Cerebellar cortex (tissue), 1 donor: ENCODE data around the gene ZNF474.

Experiments used
- DNase-seq: peaks from one replicate; pipeline ENCODE4 v3.0.0-alpha.2; 2015; ENCODE audit warnings: low spot score

ZNF474 gene

GRCh38 chr5:122153774-122154173 lies 24.4 kb downstream of the ZNF474 start:
- no peak for DNase-seq

GRCh38 chr5:122154491-122154890 lies 25.1 kb downstream of the ZNF474 start:
- DNase-seq = no peak

- DNase-seq = no peak
Observed at GRCh38 chr5:122154910-122155309, 25.6 kb downstream of the ZNF474 start.

GRCh38 chr5:122155546-122155945 lies 26.2 kb downstream of the ZNF474 start:
- no peak for DNase-seq

GRCh38 chr5:122156724-122157325 lies 27.5 kb downstream of the ZNF474 start:
- DNase-seq = peak; percentile 27

- DNase-seq = no peak
Observed at GRCh38 chr5:122162100-122162638, 32.8 kb downstream of the ZNF474 start.

- no peak for DNase-seq
Observed at GRCh38 chr5:122163121-122164069, 34.0 kb downstream of the ZNF474 start.

- no peak for DNase-seq
Observed at GRCh38 chr5:122164070-122164435, 34.7 kb downstream of the ZNF474 start.

- no peak for DNase-seq
Observed at GRCh38 chr5:122164831-122165558, 35.6 kb downstream of the ZNF474 start.

- DNase-seq = no peak
Observed at GRCh38 chr5:122165559-122166078, 36.3 kb downstream of the ZNF474 start.

- DNase-seq = no peak
Observed at GRCh38 chr5:122169350-122170103, 40.2 kb downstream of the ZNF474 start.

GRCh38 chr5:122170620-122171019 lies 41.3 kb downstream of the ZNF474 start:
- DNase-seq = no peak

GRCh38 chr5:122172207-122172606 lies 42.9 kb downstream of the ZNF474 start:
- DNase-seq = no peak

GRCh38 chr5:122173474-122174415 lies 44.4 kb downstream of the ZNF474 start:
- no peak for DNase-seq

GRCh38 chr5:122175091-122175490 lies 45.7 kb downstream of the ZNF474 start:
- DNase-seq = no peak

- no peak for DNase-seq
Observed at GRCh38 chr5:122175852-122176251, 46.5 kb downstream of the ZNF474 start.

- DNase-seq = no peak
Observed at GRCh38 chr5:122177161-122177560, 47.8 kb downstream of the ZNF474 start.

- DNase-seq = no peak
Observed at GRCh38 chr5:122179701-122180100, 50.4 kb downstream of the ZNF474 start.

GRCh38 chr5:122180146-122180712 lies 50.9 kb downstream of the ZNF474 start:
- DNase-seq = no peak
